Activated naive CD4-positive, alpha-beta T cell treated with anti-CD3 and anti-CD28 coated beads, Interleukin-2, amount 50 U/mL, for 24 hours (primary cell): ENCODE measurements around the gene MTARC1.
A peak's percentile ranks its signal among the peaks of the same experiment; 100 is the strongest.

ENCODE experiments used
- H3K27ac Mint-ChIP-seq: one replicate; pipeline ENCODE4 v1.8.0; 2021; ENCODE audit warnings: mild to moderate bottlenecking, mixed read lengths
- H3K27me3 Mint-ChIP-seq: one replicate; pipeline ENCODE4 v1.8.0; 2021; ENCODE audit warnings: mixed read lengths
- H3K36me3 Mint-ChIP-seq: one replicate; pipeline ENCODE4 v1.8.0; 2021; ENCODE audit warnings: mixed read lengths
- H3K4me1 Mint-ChIP-seq: one replicate; pipeline ENCODE4 v1.8.0; 2021; ENCODE audit warnings: mixed read lengths
- H3K4me3 Mint-ChIP-seq: one replicate; pipeline ENCODE4 v1.8.0; 2021; ENCODE audit warnings: mild to moderate bottlenecking, mixed read lengths
- H3K9me3 Mint-ChIP-seq: one replicate; pipeline ENCODE4 v1.8.0; 2021; ENCODE audit warnings: mixed read lengths

The MTARC1 gene

GRCh38 chr1:220786337-220787068 is at the start of gene MTARC1:
Gene MTARC1 (plus strand): TSS chr1:220786913. CDS start chr1:220786945, 32 bp downstream.
- no peaks in the 10 kb centered on the region for H3K9me3 Mint-ChIP-seq
- peaks cover 25% of the 10 kb centered on the region for H3K27me3 Mint-ChIP-seq
- no peaks in the 10 kb centered on the region for H3K36me3 Mint-ChIP-seq
- H3K4me3 Mint-ChIP-seq, result no peak within 1 kb of the TSS
- H3K4me1 Mint-ChIP-seq, result no peaks in the 10 kb centered on the region
- H3K27ac Mint-ChIP-seq, result no peak within 1 kb of the TSS

DNA sequence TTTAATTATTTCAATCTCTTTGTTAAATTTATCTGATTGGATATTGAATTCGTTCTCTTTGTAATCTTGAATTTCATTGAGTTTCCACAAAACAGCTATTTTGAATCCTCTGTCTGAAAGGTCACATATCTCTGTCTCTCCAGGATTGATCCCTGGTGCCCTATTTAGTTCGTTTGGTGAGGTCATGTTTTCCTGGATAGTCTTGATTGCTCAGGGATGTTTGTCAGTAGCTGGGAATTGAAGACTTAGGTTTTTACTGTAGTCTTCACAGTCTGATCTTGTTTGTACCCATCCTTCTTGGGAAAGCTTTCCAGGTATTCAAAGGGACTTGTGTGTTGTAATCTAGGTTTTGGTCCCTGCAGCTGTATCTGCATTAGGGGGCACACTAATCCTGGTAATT is 45.4 kb upstream of the MTARC1 start:
- H3K9me3 Mint-ChIP-seq, result no peaks in the 10 kb centered on the region
- H3K27ac Mint-ChIP-seq, result no peak overlapping the region

GRCh38 chr1:220741825-220742224 is 44.9 kb upstream of the MTARC1 start:
- H3K27me3 Mint-ChIP-seq, result peaks cover 15% of the 10 kb centered on the region
- H3K9me3 Mint-ChIP-seq, result no peaks in the 10 kb centered on the region
- H3K36me3 Mint-ChIP-seq, result no peaks in the 10 kb centered on the region
- H3K27ac Mint-ChIP-seq, result no peak overlapping the region
- no peaks in the 10 kb centered on the region for H3K4me1 Mint-ChIP-seq
- H3K4me3 Mint-ChIP-seq, result no peak overlapping the region

More for the DNA sequence above, 45.4 kb upstream of the MTARC1 start:
- Mint-ChIP-seq H3K36me3 (no peaks in the 10 kb centered on the region), H3K4me3 (no peak overlapping the region), H3K27me3 (peaks cover 12% of the 10 kb centered on the region), H3K4me1 (no peaks in the 10 kb centered on the region)

DNA sequence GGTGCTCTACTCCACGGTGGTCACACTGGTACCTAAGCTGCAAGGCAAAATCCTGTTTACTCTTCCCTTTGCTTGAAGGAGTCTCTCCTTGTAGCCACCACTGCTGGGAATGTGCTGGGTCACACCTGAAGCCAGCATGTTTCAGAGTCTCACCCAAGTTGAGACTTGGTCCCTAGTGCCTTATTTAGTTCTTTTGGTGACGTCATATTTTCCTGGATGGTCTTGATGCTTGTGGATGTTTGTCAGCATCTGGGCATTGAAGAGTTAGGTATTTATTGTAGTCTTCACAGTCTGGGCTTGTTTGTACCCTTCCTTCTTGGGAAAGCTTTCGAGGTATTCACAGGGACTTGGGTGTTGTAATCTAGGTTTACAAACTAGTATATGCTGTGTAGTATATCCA is 44.2 kb upstream of the MTARC1 start:
- H3K4me1 Mint-ChIP-seq, result no peaks in the 10 kb centered on the region
- no peaks in the 10 kb centered on the region for H3K36me3 Mint-ChIP-seq
- no peaks in the 10 kb centered on the region for H3K9me3 Mint-ChIP-seq
- no peak overlapping the region for H3K27ac Mint-ChIP-seq
- H3K27me3 Mint-ChIP-seq, result peaks cover 21% of the 10 kb centered on the region
- H3K4me3 Mint-ChIP-seq, result no peak overlapping the region

GRCh38 chr1:220746851-220747250 is 39.9 kb upstream of the MTARC1 start:
- H3K4me3 Mint-ChIP-seq, result no peak overlapping the region
- no peaks in the 10 kb centered on the region for H3K9me3 Mint-ChIP-seq
- H3K27ac Mint-ChIP-seq, result no peak overlapping the region
- H3K4me1 Mint-ChIP-seq, result peaks cover 10% of the 10 kb centered on the region
- H3K36me3 Mint-ChIP-seq, result no peaks in the 10 kb centered on the region
- H3K27me3 Mint-ChIP-seq, result peaks cover 46% of the 10 kb centered on the region

GRCh38 chr1:220747437-220748088 is 39.1 kb upstream of the MTARC1 start:
- H3K27me3 Mint-ChIP-seq, result peaks cover 51% of the 10 kb centered on the region
- no peaks in the 10 kb centered on the region for H3K36me3 Mint-ChIP-seq
- H3K4me3 Mint-ChIP-seq, result peak overlapping the region; percentile 40
- H3K4me1 Mint-ChIP-seq, result peaks cover 10% of the 10 kb centered on the region
- H3K9me3 Mint-ChIP-seq, result no peaks in the 10 kb centered on the region
- no peak overlapping the region for H3K27ac Mint-ChIP-seq

DNA sequence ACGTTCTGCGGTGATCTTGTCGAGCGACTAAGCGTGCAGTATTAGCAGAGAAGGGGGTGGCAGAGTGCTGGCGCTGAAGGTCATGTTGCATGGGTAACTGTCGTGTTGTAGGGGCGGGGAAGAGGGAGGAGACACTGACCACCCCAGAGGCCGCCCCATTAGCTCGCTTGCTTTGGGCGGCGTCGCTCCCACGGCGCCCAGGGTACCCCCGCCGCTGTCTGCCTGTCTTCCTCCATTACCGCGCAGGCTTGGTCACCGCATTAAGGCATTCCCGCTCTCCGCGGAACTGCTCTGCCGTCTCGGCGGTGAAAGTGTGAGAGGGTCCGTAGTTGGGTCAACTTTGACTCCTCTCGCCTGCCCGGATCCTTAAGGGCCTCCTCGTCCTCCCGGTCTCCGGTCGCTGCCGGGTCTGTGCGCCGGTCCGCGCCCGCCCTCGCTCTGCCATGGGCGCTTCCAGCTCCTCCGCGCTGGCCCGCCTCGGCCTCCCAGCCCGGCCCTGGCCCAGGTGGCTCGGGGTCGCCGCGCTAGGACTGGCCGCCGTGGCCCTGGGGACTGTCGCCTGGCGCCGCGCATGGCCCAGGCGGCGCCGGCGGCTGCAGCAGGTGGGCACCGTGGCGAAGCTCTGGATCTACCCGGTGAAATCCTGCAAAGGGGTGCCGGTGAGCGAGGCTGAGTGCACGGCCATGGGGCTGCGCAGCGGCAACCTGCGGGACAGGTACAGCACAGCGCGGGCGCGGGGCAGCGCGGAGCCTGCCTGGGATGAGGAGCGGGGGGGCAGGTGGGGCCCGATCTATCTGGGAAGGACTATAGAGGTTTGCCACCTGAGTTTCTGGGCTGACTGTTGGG is 38.4 kb upstream of the MTARC1 start, which contains the start of gene MTARC2:
MTARC2 (plus strand) TSS at position 234 of the 846 bp plus-strand sequence; CDS start at position 444, 210 bp downstream.
- no peak within 1 kb of the TSS for H3K27ac Mint-ChIP-seq
- H3K9me3 Mint-ChIP-seq, result no peaks in the 10 kb centered on the region
- H3K36me3 Mint-ChIP-seq, result no peaks in the 10 kb centered on the region
- H3K27me3 Mint-ChIP-seq, result peaks cover 49% of the 10 kb centered on the region
- H3K4me1 Mint-ChIP-seq, result peaks cover 10% of the 10 kb centered on the region
- H3K4me3 Mint-ChIP-seq, result peak within 1 kb of the TSS; percentile 64

GRCh38 chr1:220748936-220749335 is 37.8 kb upstream of the MTARC1 start:
- H3K27ac Mint-ChIP-seq, result no peak overlapping the region

DNA sequence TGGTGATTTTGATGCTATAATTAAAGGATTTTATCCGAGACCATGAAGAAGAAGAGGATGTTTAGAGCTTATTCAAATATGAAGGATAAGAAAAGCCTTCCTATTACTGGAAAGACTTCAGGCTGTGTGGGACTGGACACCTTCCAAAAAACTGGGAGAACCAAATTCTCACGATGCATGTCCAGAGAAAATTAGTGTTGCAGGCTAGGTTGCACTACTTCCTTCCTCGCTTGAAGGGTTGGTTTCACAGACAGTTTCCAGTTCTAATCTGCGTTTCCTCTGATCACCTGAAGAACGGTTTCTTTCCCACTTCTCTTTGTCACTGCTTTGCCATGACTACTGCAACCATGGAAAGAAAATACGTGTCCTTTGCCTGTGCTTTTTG is 36.6 kb upstream of the MTARC1 start:
- Mint-ChIP-seq H3K4me1 (peaks cover 10% of the 10 kb centered on the region), H3K9me3 (no peaks in the 10 kb centered on the region), H3K36me3 (no peaks in the 10 kb centered on the region), H3K27me3 (peaks cover 47% of the 10 kb centered on the region), H3K4me3 (no peak overlapping the region), H3K27ac (no peak overlapping the region)

More at GRCh38 chr1:220748936-220749335, 37.8 kb upstream of the MTARC1 start:
- peak overlapping the region; percentile 64 for H3K4me3 Mint-ChIP-seq
- peaks cover 10% of the 10 kb centered on the region for H3K4me1 Mint-ChIP-seq
- H3K27me3 Mint-ChIP-seq, result peaks cover 49% of the 10 kb centered on the region
- H3K36me3 Mint-ChIP-seq, result no peaks in the 10 kb centered on the region
- H3K9me3 Mint-ChIP-seq, result no peaks in the 10 kb centered on the region

DNA sequence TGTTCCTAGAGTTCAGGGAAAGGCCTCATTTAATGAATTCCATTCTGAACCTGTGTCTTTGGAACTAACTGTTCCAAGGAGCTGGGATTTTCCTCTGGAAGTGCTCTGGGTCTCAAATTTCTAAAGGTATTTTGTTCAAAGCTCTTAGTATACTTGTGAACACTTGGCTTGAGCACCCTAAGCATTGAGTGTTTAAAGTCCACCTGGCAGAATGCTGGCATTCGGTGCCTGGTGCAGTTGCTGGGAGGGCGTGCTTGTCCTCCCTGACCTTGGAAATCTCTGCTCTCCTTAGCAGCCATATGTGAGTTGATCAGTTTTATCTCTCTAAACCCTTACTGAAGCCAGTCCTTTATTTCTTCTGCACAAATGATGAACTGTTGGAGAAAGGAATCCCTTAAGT is 35.6 kb upstream of the MTARC1 start:
- Mint-ChIP-seq H3K4me1 (peaks cover 10% of the 10 kb centered on the region), H3K27ac (no peak overlapping the region), H3K27me3 (peaks cover 45% of the 10 kb centered on the region), H3K4me3 (no peak overlapping the region), H3K36me3 (no peaks in the 10 kb centered on the region), H3K9me3 (no peaks in the 10 kb centered on the region)

DNA sequence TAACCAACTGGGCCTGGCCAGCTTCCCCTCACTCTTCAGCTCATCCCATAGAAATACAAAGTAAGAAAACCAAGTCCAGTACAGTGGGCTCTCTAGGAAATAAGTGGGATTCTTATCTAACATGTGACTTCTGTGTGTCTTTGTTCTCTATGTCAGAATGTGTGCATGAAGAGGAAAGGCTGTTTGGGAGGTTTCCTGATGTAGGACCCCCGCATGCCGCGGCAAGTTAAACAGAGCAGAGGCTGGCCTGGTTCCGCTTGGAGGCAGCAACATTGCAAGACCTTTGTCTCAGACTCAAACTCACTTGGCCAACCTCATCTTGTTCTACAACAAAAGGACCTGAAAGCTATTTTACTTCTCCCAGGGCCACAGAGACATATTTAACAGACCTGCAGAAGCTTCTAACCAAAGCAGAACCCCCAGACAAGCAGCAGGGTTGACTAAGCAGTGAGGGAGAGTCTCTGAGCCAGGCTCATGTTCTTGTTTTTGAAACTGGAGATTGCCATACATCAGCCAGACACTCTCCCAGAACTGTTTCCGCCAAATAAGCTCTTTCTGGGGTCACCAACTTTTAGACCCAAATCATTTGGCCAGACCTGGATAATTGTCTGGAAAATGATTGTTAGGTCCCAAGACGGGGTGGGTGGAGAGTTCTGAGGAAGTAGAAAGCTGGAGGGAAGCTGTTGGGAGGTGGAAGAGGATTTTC is 32.3 kb upstream of the MTARC1 start:
- H3K36me3 Mint-ChIP-seq, result no peaks in the 10 kb centered on the region

GRCh38 chr1:220754918-220755295 is 31.8 kb upstream of the MTARC1 start:
- no peak overlapping the region for H3K27ac Mint-ChIP-seq

More for the DNA sequence above, 32.3 kb upstream of the MTARC1 start:
- no peak overlapping the region for H3K4me3 Mint-ChIP-seq
- H3K27me3 Mint-ChIP-seq, result peaks cover 31% of the 10 kb centered on the region
- H3K4me1 Mint-ChIP-seq, result no peaks in the 10 kb centered on the region
- no peak overlapping the region for H3K27ac Mint-ChIP-seq
- H3K9me3 Mint-ChIP-seq, result no peaks in the 10 kb centered on the region

GRCh38 chr1:220755309-220755708 is 31.4 kb upstream of the MTARC1 start:
- no peaks in the 10 kb centered on the region for H3K9me3 Mint-ChIP-seq
- H3K27me3 Mint-ChIP-seq, result peaks cover 25% of the 10 kb centered on the region
- no peaks in the 10 kb centered on the region for H3K4me1 Mint-ChIP-seq
- H3K36me3 Mint-ChIP-seq, result no peaks in the 10 kb centered on the region
- H3K27ac Mint-ChIP-seq, result no peak overlapping the region
- no peak overlapping the region for H3K4me3 Mint-ChIP-seq

More at GRCh38 chr1:220754918-220755295, 31.8 kb upstream of the MTARC1 start:
- no peaks in the 10 kb centered on the region for H3K4me1 Mint-ChIP-seq
- H3K36me3 Mint-ChIP-seq, result no peaks in the 10 kb centered on the region
- peaks cover 29% of the 10 kb centered on the region for H3K27me3 Mint-ChIP-seq
- H3K9me3 Mint-ChIP-seq, result no peaks in the 10 kb centered on the region
- no peak overlapping the region for H3K4me3 Mint-ChIP-seq

DNA sequence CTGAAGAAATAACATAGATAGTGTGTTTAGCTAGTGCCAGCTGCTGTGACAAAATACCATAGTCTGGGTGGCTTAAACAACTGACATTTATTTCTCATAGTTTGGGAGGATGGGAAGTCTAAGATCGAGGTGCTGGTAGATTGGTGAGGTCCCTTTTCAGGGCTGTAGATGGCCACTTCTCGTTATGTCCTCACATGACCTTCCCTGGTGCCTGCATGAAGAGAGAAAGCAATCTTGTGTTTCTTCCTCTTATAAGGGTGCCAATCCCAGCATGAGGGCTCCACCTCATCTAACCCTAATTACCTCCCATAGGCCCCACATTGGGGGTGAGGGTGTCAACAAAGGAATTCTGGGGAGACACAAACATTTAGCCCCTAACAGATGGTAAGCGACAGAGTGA is 29.3 kb upstream of the MTARC1 start:
- peaks cover 11% of the 10 kb centered on the region for H3K27me3 Mint-ChIP-seq
- no peaks in the 10 kb centered on the region for H3K36me3 Mint-ChIP-seq
- no peak overlapping the region for H3K27ac Mint-ChIP-seq
- H3K4me3 Mint-ChIP-seq, result no peak overlapping the region
- H3K9me3 Mint-ChIP-seq, result no peaks in the 10 kb centered on the region
- H3K4me1 Mint-ChIP-seq, result no peaks in the 10 kb centered on the region

DNA sequence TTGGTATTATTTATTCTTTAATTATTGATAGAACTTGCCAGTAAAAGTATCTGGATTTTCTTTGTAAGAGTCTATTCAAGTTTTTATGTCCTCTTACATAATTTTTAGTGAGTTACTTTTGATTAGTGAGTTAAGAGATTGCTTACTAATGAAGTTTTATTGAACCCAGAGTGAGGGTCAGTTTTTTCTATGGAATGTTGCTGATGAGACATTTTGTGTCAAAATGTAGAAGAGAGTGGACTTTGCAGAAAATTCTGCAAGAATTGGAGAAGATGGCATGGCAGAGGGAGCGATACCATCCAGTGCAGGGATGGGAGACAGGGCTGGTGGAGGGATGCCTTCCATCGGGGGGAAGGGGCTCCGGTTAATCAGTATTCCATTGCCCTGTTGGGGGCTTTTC is 27.6 kb upstream of the MTARC1 start:
- H3K27ac Mint-ChIP-seq, result no peak overlapping the region
- H3K9me3 Mint-ChIP-seq, result no peaks in the 10 kb centered on the region
- no peaks in the 10 kb centered on the region for H3K36me3 Mint-ChIP-seq
- no peaks in the 10 kb centered on the region for H3K4me1 Mint-ChIP-seq
- H3K27me3 Mint-ChIP-seq, result peaks cover 11% of the 10 kb centered on the region
- no peak overlapping the region for H3K4me3 Mint-ChIP-seq
